Measurements from ENCODE around the gene GPR6. TPM values are rescaled to one million over a fixed set of nuclear protein-coding genes. Genes with fewer than 3 reads are reported as not detected.

The GPR6 gene
- total RNA-seq (not detected), polyA plus RNA-seq (not detected)
- long read RNA-seq, donor 1: 0 reads
- long read RNA-seq, donor 2: 0 reads
- long read RNA-seq, donor 3: 0 reads

- TF ChIP-seq CTCF (IDR thresholded peaks at IDR 0.05): no peak
- no peaks in the 10 kb centered on the region for H3K9me3 ChIP-seq
- ATAC-seq (peak; percentile 43 to 86 (median 80)), DNase-seq (peak; percentile 56 to 70)
- peaks cover 11 to 81% (median 67%) of the 10 kb centered on the region in 7 donors for H3K27me3 ChIP-seq
- 1 to 2% methylated on average over 49 to 50 of the region's 50 CpGs for WGBS, 2 donors
- H3K4me3 ChIP-seq: no peak within 1 kb of the TSS
- H3K4me1 ChIP-seq: peaks cover 0 to 3% (median 0%) of the 10 kb centered on the region in 9 donors
- H3K36me3 ChIP-seq: no peaks in the 10 kb centered on the region
- intact Hi-C loops (cut with DNase I): no loop called here
- H3K27ac ChIP-seq: no peak within 1 kb of the TSS
Observed at GRCh38 chr6:109978174-109979032, at the start of gene GPR6. GPR6 (plus strand) TSS chr6:109978311; CDS start chr6:109979113, 802 bp downstream.

DNA sequence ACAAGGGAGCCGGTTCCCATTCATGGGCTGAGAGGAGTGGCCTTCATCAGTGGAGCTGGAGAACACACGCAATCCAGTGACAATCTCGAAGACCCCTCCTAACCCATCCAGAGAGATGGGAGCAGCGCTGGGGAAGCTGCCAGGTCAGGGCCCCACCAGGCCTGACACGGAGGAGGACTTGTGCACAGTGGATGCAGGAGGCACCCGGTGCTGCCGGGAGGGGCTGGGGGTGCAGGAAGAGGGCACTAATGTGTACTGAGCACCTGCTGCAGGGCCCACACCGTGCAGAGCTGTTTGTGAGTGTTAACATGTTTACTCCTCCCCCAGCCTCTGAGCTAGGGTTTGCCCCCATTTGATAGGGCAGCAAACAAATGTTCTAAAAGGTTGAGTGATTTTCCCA lies 43.8 kb upstream of the GPR6 start:
- Histone ChIP-seq H3K9me3 (peaks cover 0 to 8% (median 0%) of the 10 kb centered on the region in 11 donors), H3K36me3 (no peaks in the 10 kb centered on the region), H3K27ac (no peak overlapping the region), H3K4me3 (no peak overlapping the region), H3K27me3 (no peaks in the 10 kb centered on the region), H3K4me1 (no peaks in the 10 kb centered on the region)
- DNase-seq (no peak), ATAC-seq (no peak)
- no peak for TF ChIP-seq CTCF (IDR thresholded peaks at IDR 0.05)
- intact Hi-C loops (cut with DNase I): no loop called here
- WGBS, 2 donors: 87 to 89% methylated on average over 8 of the region's 8 CpGs

DNA sequence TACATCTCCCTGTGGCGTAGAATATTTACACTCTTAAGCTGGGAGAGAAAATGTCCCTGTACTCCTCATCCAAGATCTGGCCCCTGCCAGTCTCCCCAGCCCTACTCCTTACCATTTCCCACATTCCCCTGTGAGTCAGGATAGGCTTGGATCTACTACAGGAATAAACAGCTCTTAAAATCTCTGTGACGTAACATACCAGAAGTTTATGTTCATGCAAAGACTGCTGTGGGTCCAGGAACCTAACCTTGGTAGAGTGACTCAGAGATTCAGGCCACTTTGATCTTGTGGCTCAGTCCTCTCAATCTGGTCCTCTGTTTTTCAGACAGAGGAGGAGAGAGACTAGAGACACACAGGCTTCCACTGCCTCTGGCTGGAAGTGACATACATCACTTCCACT lies 38.5 kb upstream of the GPR6 start:
- intact Hi-C loops (cut with DNase I): no loop called here

DNA sequence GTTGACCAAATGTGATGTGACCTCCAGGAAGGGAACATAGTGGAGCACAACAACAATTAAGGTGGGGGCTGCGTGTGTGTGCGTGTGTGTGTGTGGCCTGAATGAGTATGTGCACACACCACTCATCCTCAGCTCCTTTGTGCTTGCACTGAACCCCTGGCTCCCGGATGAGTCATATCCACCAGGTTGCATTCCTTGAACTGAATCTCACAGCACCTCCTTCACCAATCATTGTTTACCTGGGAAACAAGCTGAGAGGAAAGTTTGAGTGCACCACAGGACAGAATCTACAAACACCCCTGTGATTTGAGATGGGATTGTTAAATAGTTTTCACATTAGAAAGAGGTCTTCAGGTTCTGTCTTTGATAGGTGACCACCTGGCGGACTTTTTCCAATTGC lies 33.7 kb upstream of the GPR6 start:
- peaks cover 0 to 21% (median 8%) of the 10 kb centered on the region in 7 donors for H3K27me3 ChIP-seq
- no peak for DNase-seq
- ATAC-seq: no peak
- no peak for TF ChIP-seq CTCF (IDR thresholded peaks at IDR 0.05)
- no peaks in the 10 kb centered on the region for H3K36me3 ChIP-seq
- H3K27ac ChIP-seq: no peak overlapping the region
- 69 to 71% methylated on average over 4 of the region's 4 CpGs for WGBS, 2 donors
- no peaks in the 10 kb centered on the region for H3K9me3 ChIP-seq
- no peak overlapping the region for H3K4me3 ChIP-seq
- no peaks in the 10 kb centered on the region for H3K4me1 ChIP-seq
- intact Hi-C loops (cut with DNase I): no loop called here

More for the DNA sequence above, 38.5 kb upstream of the GPR6 start:
- Histone ChIP-seq H3K4me1 (no peaks in the 10 kb centered on the region), H3K27ac (no peak overlapping the region), H3K36me3 (no peaks in the 10 kb centered on the region), H3K27me3 (peaks cover 0 to 13% (median 0%) of the 10 kb centered on the region in 7 donors), H3K4me3 (no peak overlapping the region), H3K9me3 (peaks cover 0 to 8% (median 0%) of the 10 kb centered on the region in 11 donors)
- TF ChIP-seq CTCF (IDR thresholded peaks at IDR 0.05): no peak
- no peak for DNase-seq
- 90 to 92% methylated on average over 2 of the region's 2 CpGs for WGBS, 2 donors
- no peak for ATAC-seq
